HS-5 (cell line): ENCODE measurements around the gene PLEKHG2.

Source experiments
- DNase-seq: peaks from one replicate; pipeline ENCODE4 v3.0.0-alpha.2; 2012; ENCODE audit warnings: low read depth

The PLEKHG2 gene

DNA sequence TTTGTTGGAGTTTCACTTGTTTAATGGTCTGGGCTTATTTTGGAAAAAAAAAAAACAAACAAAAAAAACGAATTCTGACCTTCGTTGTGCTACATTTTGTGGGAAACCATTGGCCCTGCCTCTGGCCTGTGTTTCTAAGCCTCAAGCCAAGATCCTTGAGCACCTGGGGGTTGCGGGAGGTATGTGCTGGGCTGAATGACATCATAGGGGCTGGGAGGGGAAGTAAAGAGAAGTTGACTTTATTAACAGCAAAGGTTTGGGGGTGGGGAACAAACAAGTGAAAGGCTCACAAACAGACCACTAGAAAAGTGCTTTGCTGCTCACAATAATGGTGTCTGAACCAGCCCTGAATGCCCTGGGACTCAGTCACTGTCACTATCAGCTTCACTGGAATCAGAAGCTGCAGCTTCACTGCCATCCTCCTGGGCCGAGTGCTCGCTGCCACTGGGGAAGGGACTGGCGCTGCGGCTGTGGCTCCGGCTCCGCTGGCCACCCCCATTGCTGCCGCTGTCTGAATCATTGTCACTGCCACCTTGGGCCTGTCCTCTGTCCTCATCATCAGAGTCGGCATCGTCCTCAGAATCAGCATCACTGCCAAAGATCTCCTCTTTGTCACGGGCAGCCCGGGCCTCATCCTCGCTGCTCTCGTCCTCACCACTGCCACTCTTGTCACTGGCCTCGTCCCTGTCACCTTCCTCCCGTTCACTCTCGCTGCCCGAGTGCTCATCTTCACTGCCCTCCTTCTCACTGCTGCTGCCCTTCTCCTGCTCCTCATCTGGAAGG is 26.6 kb upstream of the PLEKHG2 start:
- DNase-seq = no peak

GRCh38 chr19:39386557-39386956 is 25.9 kb upstream of the PLEKHG2 start:
- no peak for DNase-seq

GRCh38 chr19:39388657-39389056 is 23.8 kb upstream of the PLEKHG2 start:
- DNase-seq = no peak

DNA sequence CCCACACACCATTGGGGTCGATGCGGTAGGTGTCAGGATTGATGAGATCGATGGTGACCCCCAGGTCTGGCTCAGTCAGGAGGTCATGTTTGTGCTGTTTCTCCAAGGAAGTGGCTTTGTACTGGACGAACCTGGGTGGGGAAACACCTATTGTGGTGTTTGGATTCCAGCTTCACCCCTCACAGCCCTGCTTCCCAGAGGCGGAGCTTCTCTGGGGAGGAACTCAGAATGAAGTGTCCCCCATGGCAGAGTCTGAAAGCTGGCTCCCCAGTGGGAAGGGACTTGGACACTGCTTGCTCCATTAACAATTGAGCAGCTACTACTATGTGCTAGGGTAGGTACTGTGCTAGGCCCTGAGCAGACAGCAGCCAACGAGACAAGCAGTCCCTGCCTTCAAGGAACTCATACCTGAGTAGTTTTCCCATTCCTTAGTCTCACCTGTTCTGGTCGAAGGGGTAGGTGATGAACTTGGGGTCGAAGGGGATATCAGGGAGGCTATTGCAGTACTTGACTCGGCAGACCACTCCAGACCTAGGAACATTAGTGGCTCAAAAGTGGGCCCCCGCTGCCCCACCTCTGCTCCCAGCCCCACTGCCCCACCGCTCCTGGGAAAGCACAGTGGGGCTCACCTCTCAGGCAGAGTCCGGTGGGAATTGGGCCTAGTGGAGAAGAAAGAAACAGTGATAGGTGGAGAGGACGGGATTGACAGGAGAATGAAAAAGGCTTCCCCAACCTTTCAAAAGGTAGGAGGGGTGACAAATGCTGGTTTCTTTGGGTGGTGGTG is 22.6 kb upstream of the PLEKHG2 start:
- DNase-seq = no peak

DNA sequence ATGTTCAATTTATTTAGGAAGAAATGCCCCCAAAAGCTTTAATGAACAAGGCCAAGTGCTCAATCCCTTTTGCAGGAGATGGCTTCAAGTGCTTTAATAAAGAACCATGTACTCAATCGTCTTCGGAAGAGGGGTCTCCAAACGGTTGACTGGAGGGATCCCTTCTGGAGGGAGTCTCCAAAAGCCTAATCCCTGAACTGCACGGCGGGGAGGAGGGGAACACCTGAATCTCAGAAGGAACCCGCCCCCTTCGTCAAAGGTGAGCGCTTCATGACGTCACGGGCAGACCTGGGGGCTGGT is 22.1 kb upstream of the PLEKHG2 start:
- DNase-seq = no peak

GRCh38 chr19:39390751-39391437 is 21.6 kb upstream of the PLEKHG2 start, which contains the start of the genes MED29 and PAF1:
Gene MED29 (plus strand): TSS chr19:39391378. CDS start chr19:39391423, 45 bp downstream.
Gene PAF1 (minus strand): TSS chr19:39391106. CDS start chr19:39390864, 242 bp downstream.
- DNase-seq = peak; percentile 99

- DNase-seq = no peak
Observed at GRCh38 chr19:39397360-39398296, 14.8 kb upstream of the PLEKHG2 start.

DNA sequence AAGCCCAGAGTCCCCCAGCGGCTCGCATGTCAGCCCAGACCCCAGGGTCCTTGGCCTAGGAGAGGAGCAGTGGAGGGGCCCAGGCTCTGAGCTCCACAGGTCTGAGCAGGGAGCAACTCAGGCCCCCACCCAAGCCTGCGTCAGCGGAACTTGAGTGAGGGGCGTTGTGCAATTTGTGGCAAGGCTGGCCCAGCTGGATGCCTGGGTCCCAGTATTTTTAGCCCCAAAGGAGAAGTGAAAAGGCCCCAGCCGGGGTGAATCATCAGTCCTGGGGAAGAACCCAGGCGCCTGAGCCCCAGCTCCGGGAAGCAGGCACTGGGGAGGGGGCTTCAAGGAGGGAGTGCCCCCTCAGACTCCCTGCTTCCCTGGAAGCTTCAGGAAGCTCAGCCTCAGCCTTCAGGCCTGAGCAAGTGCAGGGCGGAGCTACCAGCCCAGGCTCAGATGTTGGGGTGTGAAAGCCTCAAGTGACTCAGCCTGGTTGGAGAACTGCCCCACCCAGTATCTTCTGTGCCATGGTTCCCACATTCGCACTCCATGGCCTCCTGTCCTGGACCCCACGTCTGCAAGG is 14.1 kb upstream of the PLEKHG2 start:
- DNase-seq = no peak

GRCh38 chr19:39399668-39400050 is 12.8 kb upstream of the PLEKHG2 start:
- DNase-seq = no peak

DNA sequence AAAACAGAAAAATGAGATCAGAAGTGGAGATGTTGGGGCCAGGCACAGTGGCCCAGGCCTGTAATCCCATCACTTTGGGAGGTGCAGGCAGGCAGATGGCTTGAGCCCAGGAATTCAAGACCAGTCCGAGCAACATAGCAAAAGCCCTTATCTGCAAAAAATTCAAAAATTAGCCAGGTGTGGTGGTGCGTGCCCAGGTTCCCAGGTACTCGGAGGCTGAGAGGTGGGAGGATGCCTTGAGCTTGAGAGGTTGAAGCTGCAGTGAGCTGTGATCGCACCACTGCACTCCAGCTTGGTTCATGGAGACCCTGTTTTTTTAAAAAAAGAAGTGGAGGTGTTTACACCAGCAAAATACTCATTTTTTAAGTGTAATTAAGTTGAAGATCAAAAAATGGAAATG is 12.4 kb upstream of the PLEKHG2 start:
- no peak for DNase-seq

GRCh38 chr19:39401070-39401548 is 11.4 kb upstream of the PLEKHG2 start:
- no peak for DNase-seq

- DNase-seq = no peak
Observed at GRCh38 chr19:39401549-39402345, 10.7 kb upstream of the PLEKHG2 start.

GRCh38 chr19:39402346-39403300 is 9.8 kb upstream of the PLEKHG2 start:
- DNase-seq = no peak

DNA sequence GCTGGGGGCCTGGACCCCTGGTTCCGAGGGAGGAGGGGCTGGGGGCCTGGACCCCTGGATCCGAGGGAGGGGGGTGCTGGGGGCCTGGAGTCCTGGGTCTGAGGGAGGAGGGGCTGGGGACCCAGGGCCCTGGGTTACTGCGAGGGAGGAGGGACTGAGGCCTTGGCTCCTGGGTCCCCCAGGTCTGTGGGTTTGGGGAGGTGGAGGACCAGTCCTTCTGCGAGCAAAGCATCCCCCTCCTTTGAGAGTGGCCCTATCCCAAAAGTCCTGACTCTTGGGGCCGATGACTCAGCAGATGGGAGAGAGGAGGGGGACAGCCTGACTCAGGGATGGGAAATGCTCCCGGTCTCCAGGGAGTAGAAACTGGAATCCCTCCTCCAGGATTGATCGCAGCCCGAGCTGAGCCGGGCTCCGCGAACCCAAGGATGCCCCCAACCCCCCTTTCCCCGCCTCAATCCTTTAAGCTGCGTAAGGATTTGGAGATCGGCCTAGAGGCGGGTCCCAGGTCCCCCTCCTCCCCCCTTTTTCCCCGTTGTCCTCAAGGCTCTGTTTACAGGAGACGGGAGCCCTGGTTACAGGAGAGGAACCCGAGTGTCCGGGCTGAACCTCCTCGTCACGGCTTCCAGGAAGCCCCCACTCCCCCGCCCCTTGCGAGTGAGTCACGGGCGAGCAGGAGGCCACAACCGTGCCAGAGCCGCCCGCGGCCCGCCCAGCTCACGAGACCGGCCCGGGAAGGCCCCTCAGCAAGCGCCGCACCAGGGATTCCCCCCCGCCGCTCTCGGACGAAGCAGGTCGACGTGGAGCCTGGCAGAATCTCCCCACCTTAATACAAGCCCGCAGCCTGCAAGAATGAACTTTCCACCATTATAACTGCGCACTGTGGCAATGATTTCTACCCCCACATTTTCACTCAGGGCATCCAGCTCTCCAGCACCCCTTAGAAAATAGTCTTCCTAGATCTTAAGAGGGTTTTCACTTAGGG is 8.8 kb upstream of the PLEKHG2 start:
- DNase-seq = peak; percentile 98

GRCh38 chr19:39405261-39405957 is 7.1 kb upstream of the PLEKHG2 start:
- DNase-seq = no peak

- DNase-seq = no peak
Observed at GRCh38 chr19:39405958-39406655, 6.4 kb upstream of the PLEKHG2 start.
